ENCODE results near the gene RCC2. TPM values are rescaled to one million over a fixed set of nuclear protein-coding genes. Genes with fewer than 3 reads are reported as not detected.

Gene RCC2
- total RNA-seq, 1 experiment from 2014 or later = 473 TPM

DNA sequence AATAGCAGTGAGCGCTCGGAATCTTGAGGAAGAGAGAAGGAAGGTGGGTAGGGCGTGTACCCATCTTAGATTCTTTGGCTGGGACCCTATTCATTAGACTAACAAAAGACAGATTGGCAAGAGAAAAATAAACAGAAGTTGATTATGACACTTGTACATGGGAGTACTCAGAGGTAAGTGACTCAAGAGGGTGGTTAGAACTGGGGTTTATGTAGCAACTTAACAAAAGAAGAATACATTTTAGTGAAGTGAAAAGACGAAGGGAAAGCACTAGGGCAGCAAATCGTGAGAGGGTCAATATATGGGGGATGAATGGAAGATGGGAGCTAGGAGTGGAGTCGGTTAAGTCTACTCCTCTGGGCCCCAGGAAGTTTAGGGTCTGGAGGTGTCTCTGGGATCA, 25.8 kb upstream of the RCC2 start:
- no peak overlapping the region for H3T11ph ChIP-seq (ENCODE audit: low read length)
- H3K18ac ChIP-seq (ENCODE audit: insufficient read length, low read depth, low read length) = no peak overlapping the region
- H3K36me3 Mint-ChIP-seq (ENCODE audit: insufficient read depth in 1 of 3, low read depth in 3 of 3) = no peaks in the 10 kb centered on the region; a peak in 1 of 7 replicates
- no peaks in the 10 kb centered on the region for H3K9me3 ChIP-seq (ENCODE audit: control insufficient read depth, low read depth, low read length)
- H3K4me2 ChIP-seq (ENCODE audit: insufficient read depth, insufficient read length, low read length) = no peak overlapping the region
- H3K23ac ChIP-seq (ENCODE audit: insufficient read length, low read depth, low read length) = no peak overlapping the region
- H2BK5ac ChIP-seq (ENCODE audit: insufficient read length, low read length) = no peak overlapping the region
- no peak overlapping the region for H4K8ac ChIP-seq (replicated peaks; ENCODE audit: insufficient read length, low read depth, low read length)
- H4K5ac ChIP-seq (ENCODE audit: insufficient read length, low read depth, low read length) = no peak overlapping the region
- no peak overlapping the region for H3K27ac Mint-ChIP-seq
- H4K20me1 ChIP-seq (ENCODE audit: control insufficient read depth, insufficient read depth, insufficient read length) = no peaks in the 10 kb centered on the region
- H3K27me3 ChIP-seq (ENCODE audit: insufficient read depth, low read length) = no peaks in the 10 kb centered on the region
- H3K23me2 ChIP-seq (ENCODE audit: insufficient read length, low read depth, low read length, poor library complexity, severe bottlenecking) = no peaks in the 10 kb centered on the region
- H2BK120ac ChIP-seq (ENCODE audit: low read depth, low read length, poor library complexity, severe bottlenecking) = no peak overlapping the region
- H3K4me1 Mint-ChIP-seq = peaks cover 30 to 43% of the 10 kb centered on the region in 2 experiments
- H2BK15ac ChIP-seq (ENCODE audit: low read depth, low read length) = no peak overlapping the region
- H2BK12ac ChIP-seq (ENCODE audit: insufficient read length, low read depth, low read length) = no peak overlapping the region
- H4K91ac ChIP-seq (ENCODE audit: insufficient read length, low read depth, low read length) = no peak overlapping the region
- no peak for DNase-seq
- no peaks in the 10 kb centered on the region for H3K79me1 ChIP-seq (ENCODE audit: insufficient read depth, low read depth, low read length, poor library complexity, severe bottlenecking)
- TF ChIP-seq, protein P1, sequence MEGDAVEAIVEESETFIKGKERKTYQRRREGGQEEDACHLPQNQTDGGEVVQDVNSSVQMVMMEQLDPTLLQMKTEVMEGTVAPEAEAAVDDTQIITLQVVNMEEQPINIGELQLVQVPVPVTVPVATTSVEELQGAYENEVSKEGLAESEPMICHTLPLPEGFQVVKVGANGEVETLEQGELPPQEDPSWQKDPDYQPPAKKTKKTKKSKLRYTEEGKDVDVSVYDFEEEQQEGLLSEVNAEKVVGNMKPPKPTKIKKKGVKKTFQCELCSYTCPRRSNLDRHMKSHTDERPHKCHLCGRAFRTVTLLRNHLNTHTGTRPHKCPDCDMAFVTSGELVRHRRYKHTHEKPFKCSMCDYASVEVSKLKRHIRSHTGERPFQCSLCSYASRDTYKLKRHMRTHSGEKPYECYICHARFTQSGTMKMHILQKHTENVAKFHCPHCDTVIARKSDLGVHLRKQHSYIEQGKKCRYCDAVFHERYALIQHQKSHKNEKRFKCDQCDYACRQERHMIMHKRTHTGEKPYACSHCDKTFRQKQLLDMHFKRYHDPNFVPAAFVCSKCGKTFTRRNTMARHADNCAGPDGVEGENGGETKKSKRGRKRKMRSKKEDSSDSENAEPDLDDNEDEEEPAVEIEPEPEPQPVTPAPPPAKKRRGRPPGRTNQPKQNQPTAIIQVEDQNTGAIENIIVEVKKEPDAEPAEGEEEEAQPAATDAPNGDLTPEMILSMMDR (conservative IDR thresholded peaks at IDR 0.05) = no peak
- H3K79me2 ChIP-seq (ENCODE audit: insufficient read depth, low read length) = no peaks in the 10 kb centered on the region
- H3K4ac ChIP-seq (ENCODE audit: low read depth, low read length) = no peak overlapping the region
- H2AFZ ChIP-seq (ENCODE audit: low read length) = no peak overlapping the region
- H2AK5ac ChIP-seq (ENCODE audit: insufficient read length, low read length) = no peak overlapping the region
- peaks cover 5% of the 10 kb centered on the region; the same call in 1 of the 2 replicates for H3K4me1 ChIP-seq (ENCODE audit: insufficient read depth, low read length)
- H3K27ac ChIP-seq (ENCODE audit: insufficient read length, low read depth, low read length) = no peak overlapping the region
- no peak overlapping the region for H3K4me3 Mint-ChIP-seq
- H3K56ac ChIP-seq (ENCODE audit: insufficient read length, low read depth, low read length) = no peak overlapping the region
- peaks cover 5% of the 10 kb centered on the region for H3K27me3 Mint-ChIP-seq (ENCODE audit: low read depth)
- H3K9ac ChIP-seq (ENCODE audit: extremely low read depth, insufficient read length, low read length) = no peak overlapping the region
- H3K14ac ChIP-seq (ENCODE audit: insufficient read depth, low read length) = no peak overlapping the region
- no CpG with 5 or more reads among the region's 6 CpGs for WGBS (ENCODE audit: extremely low coverage, insufficient read length, low lambda C conversion rate)
- no peaks in the 10 kb centered on the region for H3K9me3 Mint-ChIP-seq
- no peak overlapping the region for H2BK20ac ChIP-seq (ENCODE audit: low read depth, low read length, poor library complexity, severe bottlenecking)
